ENCODE results near the gene SEMA6D. TPM values are rescaled to one million over a fixed set of nuclear protein-coding genes. Genes with fewer than 3 reads are reported as not detected.

SEMA6D gene
- total and polyA plus RNA-seq, 2 donors (not counting 3 experiments of a cell fraction or from before 2014, with no cell fraction given) = 16.3 to 22.5 TPM

DNA sequence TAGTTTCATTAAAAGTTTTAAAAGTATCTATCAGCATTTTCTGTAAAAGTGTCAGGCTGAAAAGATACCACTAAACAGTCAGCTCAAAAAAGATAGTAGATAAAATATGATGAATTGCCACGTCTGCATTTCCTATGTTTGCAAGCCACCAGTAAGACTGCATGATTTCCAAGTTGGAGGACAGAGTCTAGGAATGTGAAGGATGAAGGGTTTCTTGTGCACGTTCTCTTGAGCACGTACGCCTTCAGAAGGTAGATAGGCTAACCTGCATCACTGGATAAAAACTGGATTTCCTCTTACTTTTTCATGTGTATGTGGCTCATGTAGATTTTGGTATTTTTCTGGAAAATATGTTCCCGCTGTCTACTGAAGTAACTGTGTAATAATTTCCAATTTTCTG, 9.9 kb upstream of the SEMA6D start:
- no peaks in the 10 kb centered on the region for H4K20me1 ChIP-seq (replicated peaks; ENCODE audit: control insufficient read depth, extremely low read depth, insufficient read depth, low read length)
- dilution Hi-C loops (cut with MboI; ENCODE audit: extremely low pct_ligation_motif_present, low sequenced_read_pairs) = no loop called here
- H3K36me3 ChIP-seq (ENCODE audit: control insufficient read depth in 2 of 2, extremely low read depth in 1 of 2, insufficient read depth in 2 of 2, low read length in 2 of 2) = no peaks in the 10 kb centered on the region
- CTCF ChIA-PET = interaction anchor here (0.7 to 1.3 kb wide), 2 partner anchors 19 to 512 kb away, joined by 3 to 4 read pairs; no protein-coding TSS in a partner anchor
- H3K27me3 ChIP-seq (ENCODE audit: control insufficient read depth in 2 of 2, insufficient read depth in 2 of 2, low read length in 2 of 2) = no peaks in the 10 kb centered on the region
- intact Hi-C loops (cut with micrococcal nuclease) = no loop called here
- H3K9me1 ChIP-seq (replicated peaks; ENCODE audit: control insufficient read depth, extremely low read depth, insufficient read depth, low read length) = no peaks in the 10 kb centered on the region
- peaks cover 10% of the 10 kb centered on the region for H3K4me1 ChIP-seq (ENCODE audit: control insufficient read depth, extremely low read depth, insufficient read depth, low read length)
- no peaks in the 10 kb centered on the region for H3K9me3 ChIP-seq (replicated peaks; ENCODE audit: control insufficient read depth, insufficient read depth, low read length)
- TF ChIP-seq, protein P1, sequence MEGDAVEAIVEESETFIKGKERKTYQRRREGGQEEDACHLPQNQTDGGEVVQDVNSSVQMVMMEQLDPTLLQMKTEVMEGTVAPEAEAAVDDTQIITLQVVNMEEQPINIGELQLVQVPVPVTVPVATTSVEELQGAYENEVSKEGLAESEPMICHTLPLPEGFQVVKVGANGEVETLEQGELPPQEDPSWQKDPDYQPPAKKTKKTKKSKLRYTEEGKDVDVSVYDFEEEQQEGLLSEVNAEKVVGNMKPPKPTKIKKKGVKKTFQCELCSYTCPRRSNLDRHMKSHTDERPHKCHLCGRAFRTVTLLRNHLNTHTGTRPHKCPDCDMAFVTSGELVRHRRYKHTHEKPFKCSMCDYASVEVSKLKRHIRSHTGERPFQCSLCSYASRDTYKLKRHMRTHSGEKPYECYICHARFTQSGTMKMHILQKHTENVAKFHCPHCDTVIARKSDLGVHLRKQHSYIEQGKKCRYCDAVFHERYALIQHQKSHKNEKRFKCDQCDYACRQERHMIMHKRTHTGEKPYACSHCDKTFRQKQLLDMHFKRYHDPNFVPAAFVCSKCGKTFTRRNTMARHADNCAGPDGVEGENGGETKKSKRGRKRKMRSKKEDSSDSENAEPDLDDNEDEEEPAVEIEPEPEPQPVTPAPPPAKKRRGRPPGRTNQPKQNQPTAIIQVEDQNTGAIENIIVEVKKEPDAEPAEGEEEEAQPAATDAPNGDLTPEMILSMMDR (IDR thresholded peaks at IDR 0.05; ENCODE audit: extremely low read depth in 1 of 2, insufficient read depth in 1 of 2, low read depth in 1 of 2, low read length in 2 of 2) = no peak
- TF ChIP-seq JUN (IDR thresholded peaks at IDR 0.05; ENCODE audit: borderline replicate concordance, insufficient read depth, insufficient read length, low read depth) (no peak), FOS (IDR thresholded peaks at IDR 0.05; ENCODE audit: borderline replicate concordance, insufficient read depth, low read length) (no peak), GATA2 (IDR thresholded peaks at IDR 0.05; ENCODE audit: insufficient read depth, insufficient read length, low read depth, low read length) (no peak), POLR2A (IDR thresholded peaks at IDR 0.05; ENCODE audit: low read depth, low read length) (no peak), POLR2AphosphoS5 (IDR thresholded peaks at IDR 0.05; ENCODE audit: insufficient read depth, low read depth, low read length) (no peak), EZH2 (IDR thresholded peaks at IDR 0.05; ENCODE audit: borderline replicate concordance, low read depth, low read length, severe bottlenecking) (no peak)
- TF ChIP-seq, protein P2, sequence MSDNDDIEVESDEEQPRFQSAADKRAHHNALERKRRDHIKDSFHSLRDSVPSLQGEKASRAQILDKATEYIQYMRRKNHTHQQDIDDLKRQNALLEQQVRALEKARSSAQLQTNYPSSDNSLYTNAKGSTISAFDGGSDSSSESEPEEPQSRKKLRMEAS (IDR thresholded peaks at IDR 0.05; ENCODE audit: insufficient read depth, insufficient read length) = no peak
- no peak overlapping the region for H3K9ac ChIP-seq (replicated peaks; ENCODE audit: extremely low read depth, insufficient read depth, low read length)
- H2AFZ ChIP-seq (ENCODE audit: low read depth, low read length) = no peak overlapping the region
- no peak for DNase-seq (ENCODE audit: low read depth, low spot score)
- BruUV-seq (replicated peaks) = no TSS peak
- H3K4me3 ChIP-seq (replicated peaks in 1 of 3; ENCODE audit: insufficient read depth in 1 of 3, low read depth in 1 of 3, low read length in 3 of 3) = no peak overlapping the region
- H3K4me2 ChIP-seq (ENCODE audit: insufficient read depth, low read length) = no peak overlapping the region
- no peaks in the 10 kb centered on the region for H3K79me2 ChIP-seq (ENCODE audit: control insufficient read depth, insufficient read depth, low read length)
- POLR2A ChIA-PET = interaction anchor here (1.8 kb wide), 1 partner anchor 10 kb away, joined by 4 read pairs; the partner anchor contains the start of gene SEMA6D
- FAIRE-seq = no peak
- H3K27ac ChIP-seq (ENCODE audit: insufficient read depth, low read depth, low read length) = no peak overlapping the region

Data from endothelial cell of umbilical vein (primary cell).